ENCODE data around the gene CUEDC1.

Gene CUEDC1, protein sequence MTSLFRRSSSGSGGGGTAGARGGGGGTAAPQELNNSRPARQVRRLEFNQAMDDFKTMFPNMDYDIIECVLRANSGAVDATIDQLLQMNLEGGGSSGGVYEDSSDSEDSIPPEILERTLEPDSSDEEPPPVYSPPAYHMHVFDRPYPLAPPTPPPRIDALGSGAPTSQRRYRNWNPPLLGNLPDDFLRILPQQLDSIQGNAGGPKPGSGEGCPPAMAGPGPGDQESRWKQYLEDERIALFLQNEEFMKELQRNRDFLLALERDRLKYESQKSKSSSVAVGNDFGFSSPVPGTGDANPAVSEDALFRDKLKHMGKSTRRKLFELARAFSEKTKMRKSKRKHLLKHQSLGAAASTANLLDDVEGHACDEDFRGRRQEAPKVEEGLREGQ

GRCh38 chr17:57955183-57955931 lies at the start of gene CUEDC1:
Gene CUEDC1 (minus strand): TSS chr17:57955412. CDS start chr17:57885564, 69,848 bp downstream.
- DNase-seq (ENCODE audit: low read depth in 2 of 2): no peak

GRCh38 chr17:58004060-58004459 lies 48.8 kb upstream of the CUEDC1 start:
- no peak for DNase-seq (ENCODE audit: low read depth in 2 of 2)

DNA sequence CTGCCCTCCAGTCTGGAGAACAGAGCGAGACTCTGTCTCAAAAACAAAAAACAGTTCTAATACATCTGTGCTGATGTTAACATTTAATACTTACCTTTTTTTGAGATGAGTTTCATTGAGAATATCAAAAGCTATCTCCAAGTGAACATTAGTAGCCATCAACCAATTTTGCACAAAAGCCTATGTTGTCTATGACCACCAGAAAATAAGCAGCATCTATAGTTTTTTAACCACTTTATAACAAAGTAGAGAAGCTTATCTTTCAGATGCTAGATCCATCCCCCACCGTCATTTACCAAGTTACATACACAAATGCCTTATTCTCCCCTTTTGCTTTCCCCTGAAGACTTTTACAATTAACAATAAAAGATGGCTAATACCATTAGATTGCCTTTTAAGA lies 47.8 kb upstream of the CUEDC1 start:
- DNase-seq (ENCODE audit: low read depth in 2 of 2): no peak

GRCh38 chr17:58002154-58002948 lies 47.1 kb upstream of the CUEDC1 start:
- no peak for DNase-seq (ENCODE audit: low read depth in 2 of 2)

DNA sequence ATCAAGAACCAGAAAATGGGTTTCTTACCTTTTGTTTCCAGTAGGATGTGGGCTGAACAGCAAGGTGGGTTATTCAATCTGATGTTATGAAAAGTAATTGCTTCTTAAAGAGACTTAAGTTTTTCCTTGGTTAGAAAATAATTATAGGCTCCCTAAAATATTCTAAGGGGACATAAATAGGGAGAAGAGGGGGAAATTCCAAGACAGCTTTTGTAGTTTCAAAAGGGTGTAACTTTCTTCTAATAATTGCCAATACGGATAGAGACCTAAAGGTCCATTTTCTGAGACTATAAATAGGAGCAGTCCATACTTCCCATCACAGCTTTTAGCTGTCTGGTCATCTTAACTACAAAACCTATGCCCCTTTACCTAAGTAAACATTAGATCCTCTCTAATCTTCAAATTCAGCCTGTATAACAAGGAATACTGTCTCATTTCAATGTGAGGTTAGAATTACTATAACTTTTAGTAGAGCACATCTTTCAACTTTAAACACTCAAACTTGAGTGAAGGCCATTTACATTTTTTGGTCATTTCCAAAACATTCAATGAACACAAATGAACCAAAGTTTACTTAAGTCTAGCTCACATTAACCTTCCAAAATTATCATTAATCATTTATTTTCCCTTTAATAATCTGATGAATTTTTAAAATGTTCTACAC lies 46.4 kb upstream of the CUEDC1 start:
- DNase-seq (ENCODE audit: low read depth in 2 of 2): no peak

DNA sequence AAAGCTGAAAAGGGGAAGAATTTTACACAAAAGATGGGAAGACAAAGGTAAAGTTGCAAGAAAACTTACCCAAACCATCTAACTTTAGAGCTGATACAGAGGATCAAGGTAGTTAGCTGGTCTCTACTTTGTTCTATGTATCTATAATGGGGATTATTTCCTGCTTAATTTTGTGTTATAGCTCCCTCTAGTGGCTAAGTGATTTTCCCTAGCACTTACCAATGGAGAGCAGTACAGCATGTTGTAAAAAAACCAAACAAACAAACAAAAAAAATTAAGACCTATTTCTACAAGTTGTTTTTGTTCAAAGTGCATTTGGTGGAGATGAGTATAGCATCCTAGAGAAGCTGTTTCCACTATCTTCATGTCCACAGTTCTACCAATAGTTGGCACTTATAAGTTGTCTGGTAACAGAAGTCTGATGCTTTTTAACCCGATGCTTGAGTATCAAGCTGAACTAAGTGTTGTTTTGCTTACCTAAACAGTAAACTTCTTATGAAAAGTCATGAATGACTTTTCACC lies 44.3 kb upstream of the CUEDC1 start:
- DNase-seq (ENCODE audit: low read depth in 2 of 2): no peak

DNA sequence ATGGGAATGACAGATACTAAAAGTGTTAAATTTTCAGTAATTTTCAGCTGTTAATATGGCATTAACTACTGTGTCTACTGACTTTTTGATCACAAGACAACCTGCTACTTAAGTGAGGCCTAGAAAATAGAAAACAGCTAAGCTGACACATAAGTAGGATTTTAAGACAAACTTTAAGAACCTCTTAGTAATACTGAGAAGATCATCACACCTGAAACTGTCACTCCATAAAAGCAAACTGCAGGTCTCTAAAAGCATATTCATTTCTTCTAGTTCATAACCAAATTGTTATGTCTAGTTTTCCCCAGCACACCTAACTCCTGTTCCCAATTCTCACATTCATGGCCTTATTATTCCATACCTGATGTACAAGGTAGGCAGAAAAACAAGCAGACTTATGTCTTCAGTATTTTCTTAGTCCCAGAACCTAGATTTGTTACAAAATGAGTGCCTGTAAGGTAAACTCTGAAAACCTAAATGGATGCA lies 43.8 kb upstream of the CUEDC1 start:
- DNase-seq (ENCODE audit: low read depth in 2 of 2): no peak

GRCh38 chr17:57997085-57997809 lies 42.0 kb upstream of the CUEDC1 start:
- no peak for DNase-seq (ENCODE audit: low read depth in 2 of 2)

DNA sequence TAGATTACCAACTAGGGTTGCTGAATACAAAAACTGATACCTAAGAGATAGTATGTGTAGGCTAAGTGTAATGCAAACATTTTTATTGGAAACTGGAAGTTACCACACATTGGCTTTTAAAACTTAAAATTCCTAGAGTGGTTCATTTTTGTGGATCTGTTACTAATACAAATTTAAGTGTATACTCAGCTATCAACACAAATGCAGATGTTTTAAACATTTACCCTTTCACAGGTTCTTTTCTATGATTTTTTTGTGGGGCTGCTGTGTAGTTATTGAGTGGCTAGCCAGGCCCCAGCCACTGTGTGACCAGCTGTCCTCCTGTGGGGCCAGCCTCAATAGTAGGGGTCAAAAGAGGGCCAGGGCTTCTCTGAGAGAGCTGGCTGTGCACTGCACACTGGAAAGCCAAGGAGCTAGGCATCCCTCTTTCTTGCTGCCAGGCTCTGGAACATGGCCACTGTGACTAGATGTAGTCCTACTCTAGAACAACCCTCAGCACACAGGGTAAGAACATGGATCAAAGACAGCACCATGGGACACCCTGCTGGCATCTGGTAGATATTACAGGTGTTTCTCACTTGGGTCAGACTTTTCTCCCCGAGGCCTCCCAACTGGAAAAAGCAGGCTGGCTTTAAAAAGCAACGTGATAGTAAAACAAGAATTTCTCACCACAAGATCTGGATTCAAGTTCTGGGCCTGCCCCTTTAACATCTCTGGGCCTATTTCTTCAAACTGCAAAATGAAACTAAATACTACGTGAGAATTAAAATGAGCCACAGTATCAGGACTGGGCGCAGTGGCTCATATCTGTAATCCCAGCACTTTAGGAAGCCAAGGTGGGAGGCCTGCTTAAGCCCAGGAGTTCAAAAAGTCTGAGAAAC lies 40.1 kb upstream of the CUEDC1 start:
- no peak for DNase-seq (ENCODE audit: low read depth in 2 of 2)

DNA sequence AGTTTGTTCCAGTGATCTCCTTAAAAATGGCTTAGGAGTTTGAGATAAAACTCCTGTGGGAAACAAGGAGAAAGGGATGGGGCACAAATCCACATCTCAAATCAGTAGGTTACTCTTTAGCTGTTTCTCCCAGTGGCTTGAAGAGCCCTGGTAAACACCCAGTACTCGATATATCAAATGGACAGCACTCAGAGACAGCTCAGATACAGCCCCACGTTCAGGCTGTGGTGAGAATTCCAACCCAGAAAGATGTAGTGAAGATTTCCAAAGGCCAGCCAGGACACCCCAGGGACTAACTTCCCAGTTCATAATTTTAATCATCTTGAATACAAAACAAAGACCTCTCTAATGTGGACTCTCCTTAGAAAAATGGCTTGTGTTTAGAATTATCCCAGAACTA lies 39.2 kb upstream of the CUEDC1 start:
- DNase-seq (ENCODE audit: low read depth in 2 of 2): no peak

DNA sequence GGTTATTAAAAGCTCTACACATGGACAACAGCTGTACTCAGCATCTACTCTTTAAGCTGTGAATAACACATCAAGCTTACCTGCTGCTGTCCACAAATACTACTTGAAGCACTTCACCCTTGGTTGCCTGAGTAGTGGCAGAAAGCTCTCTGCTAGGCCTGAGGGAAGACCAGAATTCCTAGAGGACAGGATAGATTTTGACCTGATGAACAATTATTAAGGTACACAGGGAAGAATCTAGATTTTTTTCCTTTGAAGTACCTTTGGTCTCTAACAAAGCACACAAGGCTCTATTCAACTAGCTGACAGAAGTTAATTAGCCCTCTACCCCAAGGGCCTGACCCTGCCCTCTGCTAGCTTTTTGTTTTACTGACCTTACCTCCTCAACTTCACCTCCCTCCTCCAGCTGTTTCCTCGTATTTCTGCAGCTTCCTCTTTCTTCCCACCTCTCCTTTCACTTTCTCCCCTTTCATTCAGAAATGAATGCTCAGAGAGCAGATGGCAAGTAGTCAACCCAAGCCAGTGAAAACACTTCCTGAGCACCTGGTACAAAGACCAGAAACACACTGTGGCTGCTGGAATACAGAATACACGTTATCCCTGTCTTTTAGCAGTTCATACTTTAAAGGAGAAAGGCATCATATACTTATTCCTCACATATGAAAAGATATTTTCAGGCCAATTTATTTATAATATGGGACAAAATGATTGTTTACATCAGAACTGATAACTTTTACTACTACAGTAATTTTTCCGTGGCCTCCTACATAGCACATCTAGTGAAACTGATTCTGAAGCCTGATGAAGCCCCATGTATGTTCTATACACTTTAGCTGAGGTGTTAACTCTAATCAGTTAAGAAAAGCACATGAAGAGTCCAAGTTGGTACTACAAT lies 38.5 kb upstream of the CUEDC1 start:
- DNase-seq (ENCODE audit: low read depth in 2 of 2): no peak

DNA sequence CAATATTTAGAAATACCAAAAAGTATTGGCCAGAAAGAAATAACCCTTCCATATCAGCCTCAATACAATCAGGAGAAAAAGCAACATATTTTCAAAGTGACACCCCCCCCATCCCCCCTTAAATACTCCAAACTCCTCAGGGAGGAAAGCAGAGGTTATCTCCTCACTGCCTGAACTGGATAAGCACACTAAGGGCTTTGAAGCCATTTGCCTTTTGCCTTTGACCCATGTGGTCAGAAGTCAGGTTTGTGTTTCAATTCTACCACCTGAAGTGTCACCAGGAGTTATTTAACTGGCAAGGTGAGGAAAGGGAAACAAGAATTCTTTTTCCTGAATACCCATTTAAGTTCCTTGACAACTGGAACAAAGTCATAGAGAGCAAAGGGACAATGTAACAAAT lies 36.3 kb upstream of the CUEDC1 start:
- no peak for DNase-seq (ENCODE audit: low read depth in 2 of 2)

GRCh38 chr17:57990037-57990436 lies 34.8 kb upstream of the CUEDC1 start:
- no peak for DNase-seq (ENCODE audit: low read depth in 2 of 2)

DNA sequence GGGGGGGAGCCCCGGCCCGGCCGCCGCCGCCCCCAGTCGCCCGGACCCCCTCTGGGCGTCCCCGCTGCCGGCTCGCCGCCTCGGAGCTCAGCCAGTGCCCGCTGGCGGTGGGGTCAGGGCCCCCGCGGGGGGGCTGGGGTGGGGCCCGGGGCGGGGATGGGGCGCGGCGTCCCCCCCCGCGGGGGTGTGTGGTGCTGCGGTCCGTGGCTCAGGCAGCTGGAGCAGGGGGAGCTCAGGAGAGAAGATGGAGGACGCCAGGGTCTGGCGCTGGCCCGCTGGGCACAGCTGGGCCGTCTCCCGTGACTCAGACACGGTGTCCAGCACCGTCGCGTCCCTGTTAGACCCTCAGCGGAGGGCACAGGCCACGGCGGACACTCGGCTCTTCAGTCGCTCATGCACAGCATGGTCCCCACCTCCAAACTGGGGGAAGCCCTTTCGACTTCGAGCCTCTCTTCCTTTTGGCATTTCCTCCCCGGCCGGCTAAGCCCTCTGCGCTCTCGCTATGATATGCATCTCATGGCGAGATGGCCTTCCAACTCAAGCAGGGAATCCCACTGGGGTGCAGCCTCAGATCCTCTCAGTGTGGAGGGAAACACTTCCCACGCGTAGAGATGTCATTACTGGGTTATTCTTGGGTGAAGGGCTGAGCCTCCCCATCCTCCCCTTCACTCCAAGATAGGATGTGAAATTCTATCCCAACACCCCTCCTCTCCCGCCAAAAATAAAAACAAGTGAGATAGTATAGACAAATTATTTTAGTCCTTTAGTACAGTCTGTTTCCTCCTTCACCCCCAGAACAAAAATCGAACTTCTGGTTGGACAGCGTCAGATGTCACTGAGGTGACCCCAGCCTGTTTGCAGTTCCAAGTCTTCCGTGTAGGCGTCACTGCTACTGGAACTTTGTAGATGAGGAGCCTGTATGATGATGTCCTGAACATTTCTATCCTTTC lies 33.4 kb upstream of the CUEDC1 start:
- no peak for DNase-seq (ENCODE audit: low read depth in 2 of 2)

- no peak for DNase-seq (ENCODE audit: low read depth in 2 of 2)
Observed at GRCh38 chr17:57987581-57988300, 32.5 kb upstream of the CUEDC1 start, which contains the start of gene VEZF1. Gene VEZF1 (minus strand): TSS chr17:57988254. CDS start chr17:57988111, 143 bp downstream.

DNA sequence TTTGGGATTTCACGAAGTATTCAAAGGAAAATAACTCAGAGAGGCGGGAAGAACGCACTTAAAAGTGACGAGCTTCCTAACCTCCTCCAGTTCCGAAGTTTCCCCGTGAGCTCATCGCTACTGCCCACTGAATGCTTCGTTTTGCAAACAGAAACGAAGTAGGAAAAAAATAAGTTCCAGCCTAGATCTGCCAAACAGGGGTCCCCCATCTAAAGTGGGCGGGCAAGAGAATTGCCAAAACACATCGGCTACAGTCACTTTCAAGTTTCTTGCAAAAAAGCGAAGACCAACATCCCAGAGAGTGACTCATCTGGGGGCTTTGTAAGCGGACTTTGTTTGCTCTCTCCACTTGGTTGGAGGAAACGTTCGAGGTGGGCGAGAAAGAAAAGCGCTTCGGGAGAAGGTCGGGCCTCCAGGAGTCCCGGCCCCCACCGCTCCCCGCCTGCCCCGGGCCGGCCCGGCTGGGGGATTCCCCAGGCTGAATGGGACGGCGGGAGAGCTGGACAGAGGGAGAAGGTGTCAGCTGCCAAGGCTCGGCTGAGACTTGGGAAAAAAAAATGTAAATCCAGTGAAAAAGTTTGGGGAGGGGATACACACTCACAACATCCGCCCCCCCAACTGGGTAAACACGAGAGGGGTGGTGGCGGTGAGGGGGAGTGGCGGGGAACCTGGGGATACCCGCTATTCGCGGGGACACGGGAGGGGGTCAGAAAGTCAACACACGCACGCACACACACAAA lies 31.8 kb upstream of the CUEDC1 start:
- DNase-seq (ENCODE audit: low read depth in 2 of 2): no peak

Data from fibroblast of skin of left quadriceps (primary cell).